Liver (tissue), 9 donors: ENCODE data around the gene CARD14. TPM values are rescaled to one million over a fixed set of nuclear protein-coding genes. Genes with fewer than 3 reads are reported as not detected.
A peak's percentile ranks its signal among the peaks of the same experiment; 100 is the strongest.

Experiments
- DNase-seq: peaks from one replicate; pipeline ENCODE4 v3.0.0-alpha.2; 2017; ENCODE audit warnings: low spot score
- H3K27ac ChIP-seq, 2 donors: one replicate each; pipeline ENCODE4 v1.7.0; 2013; ENCODE audit warnings: inconsistent platforms in 2 of 2, low read length in 2 of 2, control low read depth in 1 of 2, low read depth in 1 of 2, mild to moderate bottlenecking in 1 of 2
- H3K27me3 ChIP-seq, 4 donors: one replicate each; pipeline versions ENCODE4 v1.6.1 to v1.7.0; 2013; ENCODE audit warnings: low read length in 3 of 4, inconsistent platforms in 1 of 4, mild to moderate bottlenecking in 1 of 4, moderate library complexity in 1 of 4; ENCODE audit not compliant: control insufficient read depth in 4 of 4, insufficient read depth in 4 of 4
- H3K36me3 ChIP-seq, 4 donors: one replicate each; pipeline versions ENCODE4 v1.6.1 to v1.7.0; 2013; ENCODE audit warnings: low read length in 3 of 4, mild to moderate bottlenecking in 3 of 4, low read depth in 1 of 4, moderate library complexity in 1 of 4; ENCODE audit not compliant: control insufficient read depth in 4 of 4, insufficient read depth in 3 of 4
- H3K4me1 ChIP-seq, 4 donors: one replicate each; pipeline versions ENCODE4 v1.6.1 to v1.7.0; 2013; ENCODE audit warnings: low read length in 3 of 4, mild to moderate bottlenecking in 3 of 4, moderate library complexity in 1 of 4; ENCODE audit not compliant: control insufficient read depth in 4 of 4, insufficient read depth in 4 of 4
- H3K4me3 ChIP-seq, 3 donors: one replicate each; pipeline versions ENCODE4 v1.6.1 to v1.7.0; 2013; ENCODE audit warnings: low read length in 3 of 3, control low read depth in 1 of 3, low read depth in 1 of 3, mild to moderate bottlenecking in 1 of 3
- H3K9ac ChIP-seq, 2 donors: one replicate each; pipeline ENCODE4 v1.7.0; 2013; ENCODE audit warnings: low read length in 2 of 2, mild to moderate bottlenecking in 2 of 2, moderate library complexity in 2 of 2, control low read depth in 1 of 2, low read depth in 1 of 2
- H3K9me3 ChIP-seq, 4 donors: one replicate each; pipeline versions ENCODE4 v1.6.1 to v1.7.0; 2013; ENCODE audit warnings: low read length in 3 of 4; ENCODE audit not compliant: control insufficient read depth in 4 of 4
- ATF3 ChIP-seq: IDR thresholded peaks from 2 replicates; pipeline ENCODE4 v1.6.1; 2016; ENCODE audit warnings: antibody characterized with exemption
- CTCF ChIP-seq: fragments of 150-350 bp; IDR thresholded peaks from 2 replicates; pipeline ENCODE4 v1.5.1; 2017; ENCODE audit warnings: improper control_type of control experiment, low read depth, low read length; ENCODE audit not compliant: missing input control
- EGR1 ChIP-seq, 2 donors: IDR thresholded peaks; 2 replicates each; pipeline ENCODE4 v1.6.1; 2016 to 2018; ENCODE audit warnings: antibody characterized with exemption in 2 of 2, low read depth in 2 of 2
- FOXA1 ChIP-seq: IDR thresholded peaks from 2 replicates; pipeline ENCODE4 v1.6.1; 2016; ENCODE audit warnings: antibody characterized with exemption
- FOXA2 ChIP-seq: IDR thresholded peaks from 2 replicates; pipeline ENCODE4 v1.6.1; 2016; ENCODE audit warnings: antibody characterized with exemption
- GABPA ChIP-seq, 2 donors: IDR thresholded peaks in 1 of 2; conservative IDR thresholded peaks in 1 of 2; 2 replicates each; pipeline ENCODE4 v1.6.1; 2016; ENCODE audit warnings: antibody characterized with exemption in 2 of 2, mild to moderate bottlenecking in 1 of 2, moderate library complexity in 1 of 2
- HNF4A ChIP-seq, 2 donors: conservative IDR thresholded peaks; 2 replicates each; pipeline ENCODE4 v1.6.1; 2016; ENCODE audit warnings: antibody characterized with exemption in 2 of 2, mild to moderate bottlenecking in 2 of 2
- JUND ChIP-seq, 2 donors: IDR thresholded peaks; 2 replicates each; pipeline ENCODE4 v1.6.1; 2016; ENCODE audit warnings: antibody characterized with exemption in 2 of 2
- MAX ChIP-seq: IDR thresholded peaks from 2 replicates; pipeline ENCODE4 v1.6.1; 2016; ENCODE audit warnings: antibody characterized with exemption
- NR2F2 ChIP-seq: IDR thresholded peaks from 2 replicates; pipeline ENCODE4 v1.6.1; 2016; ENCODE audit warnings: antibody characterized with exemption
- RAD21 ChIP-seq, 2 donors: IDR thresholded peaks; 2 replicates each; pipeline ENCODE4 v1.6.1; 2016; ENCODE audit warnings: antibody characterized with exemption in 2 of 2, mild to moderate bottlenecking in 2 of 2
- REST ChIP-seq: IDR thresholded peaks from 2 replicates; pipeline ENCODE4 v1.6.1; 2016; ENCODE audit warnings: antibody characterized with exemption, mild to moderate bottlenecking
- TAF1 ChIP-seq: conservative IDR thresholded peaks from 2 replicates; pipeline ENCODE4 v1.6.1; 2016; ENCODE audit warnings: antibody characterized with exemption, mild to moderate bottlenecking
- YY1 ChIP-seq: IDR thresholded peaks from 2 replicates; pipeline ENCODE4 v1.6.1; 2016; ENCODE audit warnings: antibody characterized with exemption, mild to moderate bottlenecking
- ZBTB33 ChIP-seq: IDR thresholded peaks from 2 replicates; pipeline ENCODE4 v1.6.1; 2016; ENCODE audit warnings: antibody characterized with exemption
- WGBS: extraction: QIAGEN DNeasy Blood & Tissue Kit; methylation state at CpG from one replicate; pipeline ENCODE4 v1.1.7; 2013; 5-methylcytosine and 5-hydroxymethylcytosine counted together
- polyA plus RNA-seq, 2 donors: library from polyadenylated mRNA; stranded (reverse) in 1 of 2; unstranded in 1 of 2; fragments of 200-250 nt in 1 of 2; fragments of >200 nt in 1 of 2; fragmentation: Nextera tagmentation in 1 of 2; extraction: Ambion mirVana in 1 of 2; gene quantifications; one replicate each; pipeline versions ENCODE4 v1.2.1 to v1.2.3, GENCODE V29; 2013 to 2015
- total RNA-seq, 2 donors: library from RNA; depleted of rRNA; stranded (reverse); fragments of >200 nt; gene quantifications; one replicate each; pipeline ENCODE4 v1.2.3, GENCODE V29; 2014
- donor health status: healthy.
- donor health status: healthy.
- donor health status: healthy.
- donor health status: healthy.
- donor health status: healthy.

CARD14 gene
- total and polyA plus RNA-seq, 4 donors = 0.07 to 0.70 (median 0.29) TPM

GRCh38 chr17:80220054-80220735, 50.4 kb downstream of the CARD14 start, which contains the start of the genes SGSH and SLC26A11:
Gene SGSH, minus strand, starts transcription at chr17:80220333. Its CDS starts 20 bp downstream, at chr17:80220313.
Gene SLC26A11, plus strand, starts transcription at chr17:80220427. Its CDS starts 1,134 bp downstream, at chr17:80221561.
- Histone ChIP-seq H3K36me3 (peaks cover 0 to 6% (median 2%) of the 10 kb centered on the region in 4 donors), H3K4me1 (peaks cover 0 to 21% (median 9%) of the 10 kb centered on the region in 4 donors), H3K9me3 (no peaks in the 10 kb centered on the region), H3K27me3 (no peaks in the 10 kb centered on the region), H3K4me3 (peak within 1 kb of the TSS; percentile 71 to 93 (median 80)), H3K9ac (peak within 1 kb of the TSS; percentile 75 to 96), H3K27ac (peak within 1 kb of the TSS; percentile 59 to 80)
- WGBS = under 1% methylated on average over 77 of the region's 77 CpGs
- peak; percentile 74 for DNase-seq
- no peak for TF ChIP-seq NR2F2
- TF ChIP-seq YY1 = no peak
- TF ChIP-seq CTCF = no peak
- TF ChIP-seq GABPA (IDR thresholded peaks at IDR 0.05 in 1 of 2, conservative IDR thresholded peaks at IDR 0.05 in 1 of 2) = no peak
- TF ChIP-seq JUND (IDR thresholded peaks at IDR 0.05) = no peak
- no peak for TF ChIP-seq TAF1
- TF ChIP-seq RAD21 (IDR thresholded peaks at IDR 0.05) = no peak
- TF ChIP-seq MAX = no peak
- no peak for TF ChIP-seq ATF3
- no peak for TF ChIP-seq FOXA1
- no peak for TF ChIP-seq REST
- no peak for TF ChIP-seq ZBTB33
- no peak for TF ChIP-seq HNF4A (conservative IDR thresholded peaks at IDR 0.05)
- no peak for TF ChIP-seq EGR1 (IDR thresholded peaks at IDR 0.05; ENCODE audit: low read depth in 2 of 2)
- no peak for TF ChIP-seq FOXA2
